ENCODE data around the gene TRANK1.
A peak's percentile ranks its signal among the peaks of the same experiment; 100 is the strongest.

The TRANK1 gene

DNA sequence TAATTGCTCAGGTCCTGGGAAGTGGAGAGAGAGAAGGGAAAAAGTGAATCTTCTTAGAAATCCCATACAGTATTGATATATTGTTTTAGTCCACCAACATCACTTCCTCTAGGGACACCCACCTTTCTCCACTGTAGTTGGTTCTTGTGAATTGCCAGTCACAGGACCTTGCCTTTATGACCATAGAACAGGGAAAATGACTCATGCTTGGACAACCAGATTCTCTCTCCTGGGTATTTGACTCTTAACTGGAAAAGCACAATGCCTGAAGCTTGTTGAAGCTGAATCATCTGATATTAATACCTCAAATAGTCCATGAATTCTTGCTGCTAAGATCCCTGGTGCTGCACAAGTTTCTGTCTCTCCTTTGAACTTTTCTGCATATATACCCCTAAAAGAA lies 148.0 kb downstream of the TRANK1 start:
- H3K4me3 ChIP-seq (ENCODE audit: low read length), result no peak overlapping the region
- DNase-seq (ENCODE audit: low read depth), result peak; percentile 55
- TF ChIP-seq, protein P1, sequence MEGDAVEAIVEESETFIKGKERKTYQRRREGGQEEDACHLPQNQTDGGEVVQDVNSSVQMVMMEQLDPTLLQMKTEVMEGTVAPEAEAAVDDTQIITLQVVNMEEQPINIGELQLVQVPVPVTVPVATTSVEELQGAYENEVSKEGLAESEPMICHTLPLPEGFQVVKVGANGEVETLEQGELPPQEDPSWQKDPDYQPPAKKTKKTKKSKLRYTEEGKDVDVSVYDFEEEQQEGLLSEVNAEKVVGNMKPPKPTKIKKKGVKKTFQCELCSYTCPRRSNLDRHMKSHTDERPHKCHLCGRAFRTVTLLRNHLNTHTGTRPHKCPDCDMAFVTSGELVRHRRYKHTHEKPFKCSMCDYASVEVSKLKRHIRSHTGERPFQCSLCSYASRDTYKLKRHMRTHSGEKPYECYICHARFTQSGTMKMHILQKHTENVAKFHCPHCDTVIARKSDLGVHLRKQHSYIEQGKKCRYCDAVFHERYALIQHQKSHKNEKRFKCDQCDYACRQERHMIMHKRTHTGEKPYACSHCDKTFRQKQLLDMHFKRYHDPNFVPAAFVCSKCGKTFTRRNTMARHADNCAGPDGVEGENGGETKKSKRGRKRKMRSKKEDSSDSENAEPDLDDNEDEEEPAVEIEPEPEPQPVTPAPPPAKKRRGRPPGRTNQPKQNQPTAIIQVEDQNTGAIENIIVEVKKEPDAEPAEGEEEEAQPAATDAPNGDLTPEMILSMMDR (IDR thresholded peaks at IDR 0.05; ENCODE audit: insufficient read depth, low read depth, low read length, missing control alignments), result no peak

DNA sequence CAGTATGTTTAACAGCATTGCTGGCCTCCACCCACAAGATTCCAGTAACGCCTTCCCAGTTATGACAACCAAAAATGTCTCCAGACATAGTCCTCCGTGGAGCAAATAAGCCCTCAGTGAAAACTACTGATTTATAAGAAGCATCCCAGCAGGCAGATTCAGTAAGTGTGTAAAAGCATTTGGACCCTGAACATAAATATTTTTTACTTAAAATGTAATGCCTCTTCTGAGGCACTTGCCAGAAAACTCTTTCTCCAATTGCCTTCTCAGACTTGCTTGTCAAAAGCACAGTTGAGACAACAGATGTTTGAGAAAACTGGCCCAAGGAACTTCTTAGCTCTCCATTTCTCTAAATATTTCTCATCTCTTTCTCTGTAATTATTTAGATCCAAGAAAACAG lies 148.7 kb downstream of the TRANK1 start:
- TF ChIP-seq, protein P1 (IDR thresholded peaks at IDR 0.05; ENCODE audit: insufficient read depth, low read depth, low read length, missing control alignments), result no peak
- H3K4me3 ChIP-seq (ENCODE audit: low read length), result no peak overlapping the region
- no peak for DNase-seq (ENCODE audit: low read depth)

- DNase-seq (ENCODE audit: low read depth), result no peak
- TF ChIP-seq, protein P1 (IDR thresholded peaks at IDR 0.05; ENCODE audit: insufficient read depth, low read depth, low read length, missing control alignments), result no peak
Observed at GRCh38 chr3:36795622-36796021, 149.2 kb downstream of the TRANK1 start.

GRCh38 chr3:36792342-36792741 lies 152.5 kb downstream of the TRANK1 start:
- TF ChIP-seq, protein P1 (IDR thresholded peaks at IDR 0.05; ENCODE audit: insufficient read depth, low read depth, low read length, missing control alignments), result peak; percentile 54
- H3K4me3 ChIP-seq (ENCODE audit: low read length), result no peak overlapping the region
- peak; percentile 61 for DNase-seq (ENCODE audit: low read depth)

More at GRCh38 chr3:36795622-36796021, 149.2 kb downstream of the TRANK1 start:
- H3K4me3 ChIP-seq (ENCODE audit: low read length), result no peak overlapping the region

GRCh38 chr3:36790765-36791164 lies 154.1 kb downstream of the TRANK1 start:
- DNase-seq (ENCODE audit: low read depth), result no peak
- no peak overlapping the region for H3K4me3 ChIP-seq (ENCODE audit: low read length)
- TF ChIP-seq, protein P1 (IDR thresholded peaks at IDR 0.05; ENCODE audit: insufficient read depth, low read depth, low read length, missing control alignments), result no peak

DNA sequence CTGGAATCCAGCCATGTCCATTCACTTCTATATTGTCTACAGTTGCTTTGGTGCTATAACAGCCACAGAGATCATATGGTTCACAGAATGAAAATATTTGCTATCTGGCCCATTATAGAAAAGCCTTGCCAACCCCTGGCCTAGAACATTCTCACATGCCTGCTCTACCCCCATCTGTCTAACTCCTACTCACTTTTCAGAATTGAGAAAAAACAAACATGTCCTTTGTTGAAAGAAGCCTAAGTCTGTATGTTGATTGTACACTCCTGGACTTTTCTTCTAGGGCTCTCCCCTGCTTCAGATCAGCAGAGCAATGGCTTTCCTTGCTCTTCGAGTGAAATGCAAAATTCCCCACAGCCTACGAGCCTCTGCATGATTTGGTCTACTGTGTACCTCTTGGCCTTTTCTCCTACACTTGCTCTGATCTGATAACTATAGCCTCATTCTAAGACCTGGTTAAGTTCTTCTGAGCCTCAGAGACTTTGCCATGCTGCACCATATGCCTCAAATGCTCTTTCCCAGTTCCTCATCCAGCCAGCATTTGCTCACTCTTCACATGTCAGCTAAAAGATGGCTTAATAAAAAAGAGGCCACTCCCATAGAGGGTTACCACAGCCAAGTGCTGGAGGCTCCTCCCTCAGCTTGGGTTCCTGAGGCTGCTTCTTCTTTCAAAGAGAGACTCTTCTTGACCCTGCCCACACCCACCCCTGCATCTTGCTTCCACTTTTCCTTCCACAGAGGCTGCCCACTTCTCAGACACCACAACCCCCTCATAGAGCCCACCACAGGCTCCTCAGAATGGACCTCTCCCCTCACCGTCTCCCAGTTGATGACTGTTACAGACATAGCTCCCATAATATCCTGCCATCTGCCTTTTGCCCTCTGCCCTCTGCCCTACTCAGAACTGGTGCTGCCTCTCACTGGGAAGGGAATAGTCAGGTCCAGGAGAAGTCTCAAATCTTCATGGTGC lies 157.6 kb downstream of the TRANK1 start:
- H3K4me3 ChIP-seq (ENCODE audit: low read length), result no peak overlapping the region
- DNase-seq (ENCODE audit: low read depth), result no peak
- TF ChIP-seq, protein P1 (IDR thresholded peaks at IDR 0.05; ENCODE audit: insufficient read depth, low read depth, low read length, missing control alignments), result no peak

Measured in epithelial cell of esophagus (primary cell).